Measurements from ENCODE around the gene LRP1-AS.

Gene LRP1-AS

DNA sequence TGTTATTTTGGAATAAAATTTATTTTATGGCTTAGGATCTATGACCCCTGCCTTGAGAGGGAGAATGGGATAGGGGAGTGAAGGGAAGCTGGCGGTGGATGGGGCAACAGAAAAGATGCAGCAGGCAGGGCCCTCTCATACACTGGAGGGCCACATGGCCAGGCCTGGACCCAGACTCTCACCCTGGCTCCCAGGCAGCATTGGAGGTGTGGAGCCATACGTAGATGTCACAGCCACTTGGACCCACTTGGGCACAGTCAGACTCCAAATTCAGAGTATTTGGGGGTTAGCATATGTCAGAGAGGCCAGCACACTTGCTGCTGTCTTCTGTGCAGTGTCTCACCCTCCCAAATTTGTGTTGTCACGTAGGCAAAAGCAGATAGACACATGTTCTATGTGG is 52.0 kb downstream of the LRP1-AS start:
- DNase-seq, result no peak
